ENCODE results near the gene LRRN2. TPM values are rescaled to one million over a fixed set of nuclear protein-coding genes. Genes with fewer than 3 reads are reported as not detected.

The LRRN2 gene
- total and polyA plus RNA-seq, 9 of the 15 experiments (the other 6 are each of a cell fraction or from before 2014, with no cell fraction given), result 0.05 TPM; not detected in 8

- TF ChIP-seq CHD7 (IDR thresholded peaks at IDR 0.05; ENCODE audit: low read depth, low read length) (no peak), PRPF4 (IDR thresholded peaks at IDR 0.05; ENCODE audit: insufficient read depth, low read depth, low read length, poor library complexity, severe bottlenecking) (no peak), CGGBP1 (CRISPR knock-in tag; IDR thresholded peaks at IDR 0.05) (no peak), ZNF280B (CRISPR knock-in tag; IDR thresholded peaks at IDR 0.05) (no peak), POLR3G (IDR thresholded peaks at IDR 0.05; ENCODE audit: extremely low read depth, insufficient read length, insufficient replicate concordance) (no peak), FOXA1 (IDR thresholded peaks at IDR 0.05; ENCODE audit: borderline replicate concordance) (no peak), CBX5 (IDR thresholded peaks at IDR 0.05; ENCODE audit: borderline replicate concordance, low read depth) (no peak), E2F6 (IDR thresholded peaks at IDR 0.05; ENCODE audit: borderline replicate concordance in 1 of 2, extremely low read depth in 1 of 2, insufficient read depth in 1 of 2, insufficient read length in 1 of 2, low read depth in 1 of 2, low read length in 1 of 2, poor library complexity in 1 of 2, severe bottlenecking in 1 of 2) (peak in 1 of 2 experiments; percentile 14), POLR2G (IDR thresholded peaks at IDR 0.05; ENCODE audit: low read depth, low read length) (no peak), ZNF707 (CRISPR knock-in tag; conservative IDR thresholded peaks at IDR 0.05) (no peak), TBP (optimal IDR thresholded peaks at IDR 0.05; ENCODE audit: low read depth, low read length) (peak; percentile 3), CHD2 (IDR thresholded peaks at IDR 0.05; ENCODE audit: low read depth, low read length) (no peak), MEF2A (IDR thresholded peaks at IDR 0.05; ENCODE audit: control insufficient read depth, low read depth, low read length) (no peak)
Measured at GRCh38 chr1:204623365-204623893, 62.1 kb downstream of the LRRN2 start (continued).

All from K562 (cell line).